ENCODE data around the gene TP53I13.
A peak's percentile ranks its signal among the peaks of the same experiment; 100 is the strongest.

The TP53I13 gene

GRCh38 chr17:29591146-29591736 lies 22.7 kb downstream of the TP53I13 start:
- no peak for TF ChIP-seq ARNTL (CRISPR knock-in tag; IDR thresholded peaks at IDR 0.05; ENCODE audit: borderline replicate concordance, low read depth)
- TF ChIP-seq TSHZ2 (CRISPR knock-in tag; IDR thresholded peaks at IDR 0.05): no peak
- no peak for TF ChIP-seq BACH2 (CRISPR knock-in tag; IDR thresholded peaks at IDR 0.05; ENCODE audit: borderline replicate concordance)
- no peak for TF ChIP-seq TCF4 (CRISPR knock-in tag; IDR thresholded peaks at IDR 0.05; ENCODE audit: borderline replicate concordance)
- TF ChIP-seq ZNF70 (CRISPR knock-in tag; IDR thresholded peaks at IDR 0.05): no peak
- no peak for TF ChIP-seq GLIS3 (CRISPR knock-in tag; IDR thresholded peaks at IDR 0.05)
- TF ChIP-seq SNAI2 (CRISPR knock-in tag; IDR thresholded peaks at IDR 0.05): no peak
- TF ChIP-seq ZNF8 (CRISPR knock-in tag; IDR thresholded peaks at IDR 0.05): no peak
- TF ChIP-seq CSRNP3 (CRISPR knock-in tag; IDR thresholded peaks at IDR 0.05): no peak
- no peak for TF ChIP-seq CREB5 (CRISPR knock-in tag; IDR thresholded peaks at IDR 0.05; ENCODE audit: low read depth)
- no peak for TF ChIP-seq ZFP30 (CRISPR knock-in tag; IDR thresholded peaks at IDR 0.05)
- TF ChIP-seq ISL1 (CRISPR knock-in tag; IDR thresholded peaks at IDR 0.05): no peak
- no peak for TF ChIP-seq ZC3H10 (CRISPR knock-in tag; IDR thresholded peaks at IDR 0.05)
- no peak for TF ChIP-seq OSR1 (CRISPR knock-in tag; IDR thresholded peaks at IDR 0.05)
- ATAC-seq: peak; percentile 53

- ATAC-seq: peak; percentile 78
- TF ChIP-seq PATZ1 (CRISPR knock-in tag; IDR thresholded peaks at IDR 0.05; ENCODE audit: borderline replicate concordance) (peak; percentile 80), SNAI2 (CRISPR knock-in tag; IDR thresholded peaks at IDR 0.05) (no peak), POU6F1 (CRISPR knock-in tag; IDR thresholded peaks at IDR 0.05; ENCODE audit: borderline replicate concordance, low read depth) (no peak), ESRRG (CRISPR knock-in tag; IDR thresholded peaks at IDR 0.05) (0 out of 2 replicates have a peak, but pooled peaks have one; percentile 3), ARNTL (CRISPR knock-in tag; IDR thresholded peaks at IDR 0.05; ENCODE audit: borderline replicate concordance, low read depth) (no peak), CSRNP3 (CRISPR knock-in tag; IDR thresholded peaks at IDR 0.05) (no peak), GLIS3 (CRISPR knock-in tag; IDR thresholded peaks at IDR 0.05) (no peak), CREB5 (CRISPR knock-in tag; IDR thresholded peaks at IDR 0.05; ENCODE audit: low read depth) (no peak), ISL1 (CRISPR knock-in tag; IDR thresholded peaks at IDR 0.05) (no peak), PPARA (CRISPR knock-in tag; IDR thresholded peaks at IDR 0.05; ENCODE audit: borderline replicate concordance) (no peak)
Measured at GRCh38 chr17:29591737-29592608, 23.5 kb downstream of the TP53I13 start.

Data from SK-N-SH treated with all-trans-retinoic acid at 6 μM for 48 hours (cell line).